ENCODE results near the gene EIF2S2. TPM values are rescaled to one million over a fixed set of nuclear protein-coding genes. Genes with fewer than 3 reads are reported as not detected.

Gene EIF2S2
- total and polyA plus RNA-seq, 2 donors (not counting 1 experiment from before 2014, with no cell fraction given), result 11.3 to 26.4 TPM

GRCh38 chr20:34110025-34110744 lies 1.9 kb downstream of the EIF2S2 start:
- DNase-seq, result no peak
- ChIA-PET CTCF (interaction anchor here (1.1 kb wide), 1 partner anchor 19 kb away, joined by 3 read pairs; no protein-coding TSS in a partner anchor), POLR2A (no interaction called here)
- Histone ChIP-seq H3K4me1 (ENCODE audit: control insufficient read depth in 2 of 2, insufficient read depth in 2 of 2, low read length in 2 of 2) (peaks cover 26 to 34% of the 10 kb centered on the region in 2 donors), H3K79me2 (ENCODE audit: control insufficient read depth, insufficient read depth, low read length) (peaks cover 69% of the 10 kb centered on the region), H3K27ac (ENCODE audit: low read length in 2 of 2) (no peak overlapping the region), H3K4me3 (ENCODE audit: control extremely low read depth in 1 of 5, extremely low read depth in 1 of 5, insufficient read depth in 1 of 5, low read depth in 2 of 5, low read length in 4 of 5) (peak overlapping the region in 2 of 5 experiments; percentile 90 to 95), H3K27me3 (replicated peaks in 1 of 4; ENCODE audit: control extremely low read depth in 1 of 4, control insufficient read depth in 3 of 4, insufficient read depth in 4 of 4, low read length in 3 of 4) (no peaks in the 10 kb centered on the region), H3K4me2 (replicated peaks; ENCODE audit: low read depth, low read length, poor library complexity, severe bottlenecking) (peak overlapping the region; percentile 88), H3K36me3 (replicated peaks in 1 of 2; ENCODE audit: control extremely low read depth in 1 of 2, control insufficient read depth in 1 of 2, extremely low read depth in 1 of 2, insufficient read depth in 2 of 2, low read length in 1 of 2) (peaks cover 0 to 26% of the 10 kb centered on the region in 2 experiments), H4K20me1 (ENCODE audit: control insufficient read depth, insufficient read depth, low read length, poor library complexity, severe bottlenecking) (peaks cover 62% of the 10 kb centered on the region), H2AFZ (ENCODE audit: insufficient read depth, low read depth, low read length, poor library complexity, severe bottlenecking) (peak overlapping the region; percentile 85), H3K9me3 (ENCODE audit: control extremely low read depth in 1 of 3, control insufficient read depth in 2 of 3, insufficient read depth in 1 of 3, low read length in 2 of 3) (no peaks in the 10 kb centered on the region), H3K9ac (ENCODE audit: low read length) (peak overlapping the region; percentile 93)
- peak overlapping the region; percentile 99 for H3K4me3 Mint-ChIP-seq
- H3K27me3 Mint-ChIP-seq, result no peaks in the 10 kb centered on the region
- ATAC-seq (ENCODE audit: low read depth), result no peak
- TF ChIP-seq EZH2 (IDR thresholded peaks at IDR 0.05; ENCODE audit: borderline replicate concordance, insufficient read depth, low read depth, low read length, poor library complexity, severe bottlenecking), result no peak
- no peak for TF ChIP-seq CTCF (IDR thresholded peaks at IDR 0.05)
- intact Hi-C loops (cut with micrococcal nuclease), result loop anchor here (5.0 to 10.0 kb wide), 4 partner anchors 407 to 1845 kb away; partner anchors contain the start of genes C20orf144, DYNLRB1, SCAND1 and SNTA1
- peak overlapping the region; percentile 99 for H3K27ac Mint-ChIP-seq
- peaks cover 56% of the 10 kb centered on the region for H3K4me1 Mint-ChIP-seq
- H3K9me3 Mint-ChIP-seq (ENCODE audit: insufficient read depth), result no peaks in the 10 kb centered on the region
- 84% methylated on average over 4 of the region's 10 CpGs for WGBS (ENCODE audit: insufficient coverage)

GRCh38 chr20:34109442-34109841 lies 2.6 kb downstream of the EIF2S2 start:
- peak overlapping the region in 1 of 2 donors; percentile 8 for H3K27ac ChIP-seq (ENCODE audit: low read length in 2 of 2)
- 100% methylated on average over 4 of the region's 6 CpGs for WGBS (ENCODE audit: insufficient coverage)
- H3K4me3 ChIP-seq (ENCODE audit: control extremely low read depth in 1 of 5, extremely low read depth in 1 of 5, insufficient read depth in 1 of 5, low read depth in 2 of 5, low read length in 4 of 5), result no peak overlapping the region
- ChIA-PET POLR2A (interaction anchor here (0.7 kb wide), 1 partner anchor 66 kb away, joined by 3 read pairs; no protein-coding TSS in a partner anchor), CTCF (interaction anchor here (0.7 to 1.1 kb wide), 3 partner anchors 20 to 1704 kb away, joined by 3 read pairs; no protein-coding TSS in a partner anchor)
- H3K4me1 Mint-ChIP-seq, result peaks cover 58% of the 10 kb centered on the region
- TF ChIP-seq EZH2 (IDR thresholded peaks at IDR 0.05; ENCODE audit: borderline replicate concordance, insufficient read depth, low read depth, low read length, poor library complexity, severe bottlenecking) (no peak), CTCF (IDR thresholded peaks at IDR 0.05) (no peak)
- H3K9me3 Mint-ChIP-seq (ENCODE audit: insufficient read depth), result no peaks in the 10 kb centered on the region
- peaks cover 73% of the 10 kb centered on the region for H3K79me2 ChIP-seq (ENCODE audit: control insufficient read depth, insufficient read depth, low read length)
- H3K4me3 Mint-ChIP-seq, result no peak overlapping the region
- ATAC-seq (ENCODE audit: low read depth) (no peak), DNase-seq (no peak)
- no peaks in the 10 kb centered on the region for H3K27me3 Mint-ChIP-seq
- H3K36me3 ChIP-seq (replicated peaks in 1 of 2; ENCODE audit: control extremely low read depth in 1 of 2, control insufficient read depth in 1 of 2, extremely low read depth in 1 of 2, insufficient read depth in 2 of 2, low read length in 1 of 2), result peaks cover 0 to 33% of the 10 kb centered on the region in 2 experiments
- no peak overlapping the region for H3K9ac ChIP-seq (ENCODE audit: low read length)
- H4K20me1 ChIP-seq (ENCODE audit: control insufficient read depth, insufficient read depth, low read length, poor library complexity, severe bottlenecking), result peaks cover 68% of the 10 kb centered on the region
- no peak overlapping the region for H3K4me2 ChIP-seq (replicated peaks; ENCODE audit: low read depth, low read length, poor library complexity, severe bottlenecking)
- intact Hi-C loops (cut with micrococcal nuclease), result no loop called here
- peaks cover 26 to 34% of the 10 kb centered on the region in 2 donors for H3K4me1 ChIP-seq (ENCODE audit: control insufficient read depth in 2 of 2, insufficient read depth in 2 of 2, low read length in 2 of 2)
- H3K27me3 ChIP-seq (replicated peaks in 1 of 4; ENCODE audit: control extremely low read depth in 1 of 4, control insufficient read depth in 3 of 4, insufficient read depth in 4 of 4, low read length in 3 of 4), result no peaks in the 10 kb centered on the region
- no peak overlapping the region for H3K27ac Mint-ChIP-seq
- H3K9me3 ChIP-seq (ENCODE audit: control extremely low read depth in 1 of 3, control insufficient read depth in 2 of 3, insufficient read depth in 1 of 3, low read length in 2 of 3), result no peaks in the 10 kb centered on the region
- H2AFZ ChIP-seq (ENCODE audit: insufficient read depth, low read depth, low read length, poor library complexity, severe bottlenecking), result no peak overlapping the region
